ENCODE data around the gene RTP2.

GRCh38 chr3:187717572-187717971, 15.2 kb upstream of the RTP2 start:
- TF ChIP-seq CTCF (IDR thresholded peaks at IDR 0.05): no peak
- no peak for TF ChIP-seq EZH2 (IDR thresholded peaks at IDR 0.05)
- TF ChIP-seq EZH2phosphoT487 (IDR thresholded peaks at IDR 0.05): no peak

Measured in neural progenitor cell (in vitro differentiated cells).